GM19023 (cell line): ENCODE results near the gene TMEM106C.
"Not testable (repeated sequence)": the region's sequence is repeated elsewhere in the genome, so short reads cannot be mapped to it uniquely, and the experiment has no call there.

Source experiments
- ATAC-seq: cut with Tn5 transposase; IDR thresholded peaks from one replicate; pipeline ENCODE4 v1.9.1; 2021; ENCODE audit warnings: mild to moderate bottlenecking, moderate library complexity; ENCODE audit not compliant: unreplicated experiment

The TMEM106C gene

GRCh38 chr12:47949441-47950341 lies 13.7 kb upstream of the TMEM106C start:
- ATAC-seq, result peak; percentile 67

- no peak for ATAC-seq
These were observed 12.4 kb upstream of the TMEM106C start for GRCh38 chr12:47950856-47951468.

GRCh38 chr12:47954058-47954457 lies 9.3 kb upstream of the TMEM106C start:
- ATAC-seq, result no peak

- ATAC-seq, result no peak
These were observed 8.8 kb upstream of the TMEM106C start for GRCh38 chr12:47954467-47955045.

GRCh38 chr12:47955059-47955458 lies 8.3 kb upstream of the TMEM106C start:
- no peak for ATAC-seq

GRCh38 chr12:47957671-47958070 lies 5.7 kb upstream of the TMEM106C start:
- ATAC-seq, result not testable (repeated sequence)

- no peak for ATAC-seq
These were observed 1.2 kb upstream of the TMEM106C start for GRCh38 chr12:47962198-47962597.

- no peak for ATAC-seq
These were observed 821 bp downstream of the TMEM106C start for GRCh38 chr12:47964106-47964728.

- no peak for ATAC-seq
These were observed 2.2 kb downstream of the TMEM106C start for GRCh38 chr12:47965581-47965980.

- ATAC-seq, result no peak
These were observed 4.3 kb downstream of the TMEM106C start for GRCh38 chr12:47967461-47968321.

GRCh38 chr12:47969845-47970244 lies 6.4 kb downstream of the TMEM106C start:
- no peak for ATAC-seq

- ATAC-seq, result no peak
These were observed 7.4 kb downstream of the TMEM106C start for GRCh38 chr12:47970843-47971242.

GRCh38 chr12:47972895-47973294 lies 9.5 kb downstream of the TMEM106C start:
- ATAC-seq, result no peak

GRCh38 chr12:47973870-47974269 lies 10.5 kb downstream of the TMEM106C start:
- ATAC-seq, result no peak

GRCh38 chr12:47975036-47975620 lies 11.7 kb downstream of the TMEM106C start:
- no peak for ATAC-seq

GRCh38 chr12:47975816-47976215 lies 12.4 kb downstream of the TMEM106C start:
- ATAC-seq, result no peak

GRCh38 chr12:47977046-47977771 lies 13.8 kb downstream of the TMEM106C start:
- ATAC-seq, result no peak

- no peak for ATAC-seq
These were observed 14.6 kb downstream of the TMEM106C start for GRCh38 chr12:47977772-47978597.

- no peak for ATAC-seq
These were observed 15.1 kb downstream of the TMEM106C start for GRCh38 chr12:47978598-47978873.
